Mesenchymal stem cell (in vitro differentiated cells and primary cell): ENCODE measurements around the gene HIPK1.

ENCODE experiments used
- DNase-seq: peaks from one replicate; pipeline ENCODE4 v3.0.0-alpha.2; 2013
- H2AFZ ChIP-seq: one replicate; pipeline ENCODE4 v1.6.1; 2013; ENCODE audit warnings: low read depth, mild to moderate bottlenecking, control low read depth, inconsistent platforms, low read length, moderate library complexity
- H2AK5ac ChIP-seq: 2 replicates; pipeline ENCODE4 v1.6.1; 2013; ENCODE audit warnings: low read length, moderate library complexity, mild to moderate bottlenecking, inconsistent platforms; ENCODE audit not compliant: severe bottlenecking
- H2BK120ac ChIP-seq: one replicate; pipeline ENCODE4 v1.6.1; 2013; ENCODE audit warnings: low read depth, mild to moderate bottlenecking, inconsistent platforms, low read length, moderate library complexity
- H2BK12ac ChIP-seq, 2 experiments: one replicate each; pipeline ENCODE4 v1.6.1; 2013; ENCODE audit warnings: inconsistent platforms in 2 of 2, low read length in 2 of 2, mild to moderate bottlenecking in 2 of 2, moderate library complexity in 2 of 2, control low read depth in 1 of 2
- H2BK15ac ChIP-seq: one replicate; pipeline ENCODE4 v1.6.1; 2013; ENCODE audit warnings: mild to moderate bottlenecking, low read depth, inconsistent platforms; ENCODE audit not compliant: poor library complexity, severe bottlenecking
- H2BK5ac ChIP-seq: 2 replicates; pipeline ENCODE4 v1.6.1; 2013; ENCODE audit warnings: low read depth, mild to moderate bottlenecking, low read length, control low read depth, inconsistent platforms; ENCODE audit not compliant: poor library complexity, severe bottlenecking
- H3K14ac ChIP-seq, 2 experiments: one replicate each; pipeline ENCODE4 v1.6.1; 2013; ENCODE audit warnings: inconsistent platforms in 2 of 2, low read length in 2 of 2, control low read depth in 1 of 2, mild to moderate bottlenecking in 1 of 2, moderate library complexity in 1 of 2
- H3K18ac ChIP-seq, 2 experiments: one replicate each; pipeline ENCODE4 v1.6.1; 2013; ENCODE audit warnings: inconsistent platforms in 2 of 2, low read length in 2 of 2, control low read depth in 1 of 2, low read depth in 1 of 2, mild to moderate bottlenecking in 1 of 2
- H3K23ac ChIP-seq, 2 experiments: one replicate each; pipeline ENCODE4 v1.6.1; 2013; ENCODE audit warnings: inconsistent platforms in 2 of 2, low read length in 2 of 2, mild to moderate bottlenecking in 2 of 2, moderate library complexity in 2 of 2, control low read depth in 1 of 2
- H3K27ac ChIP-seq: 2 replicates; pipeline ENCODE4 v1.5.1; 2013; ENCODE audit warnings: mild to moderate bottlenecking, moderate library complexity, low read length, control low read depth, inconsistent platforms; ENCODE audit not compliant: poor library complexity, severe bottlenecking
- H3K27me3 ChIP-seq, 2 experiments: 2 replicates each; pipeline versions ENCODE4 v1.6.1 to v1.7.0; 2013; ENCODE audit warnings: low read length in 2 of 2, mild to moderate bottlenecking in 2 of 2, moderate library complexity in 2 of 2, control low read depth in 1 of 2, inconsistent platforms in 1 of 2; ENCODE audit not compliant: control insufficient read depth in 1 of 2, insufficient read depth in 1 of 2
- H3K36me3 ChIP-seq, 2 experiments: 2 replicates each; pipeline versions ENCODE4 v1.6.1 to v1.7.0; 2013; ENCODE audit warnings: low read length in 2 of 2, control low read depth in 1 of 2, inconsistent platforms in 1 of 2, low read depth in 1 of 2, mild to moderate bottlenecking in 1 of 2; ENCODE audit not compliant: insufficient read depth in 2 of 2, control insufficient read depth in 1 of 2
- H3K4ac ChIP-seq, 2 experiments: one replicate each; pipeline ENCODE4 v1.6.1; 2013; ENCODE audit warnings: inconsistent platforms in 2 of 2, low read length in 2 of 2, mild to moderate bottlenecking in 2 of 2, moderate library complexity in 2 of 2, control low read depth in 1 of 2, low read depth in 1 of 2
- H3K4me1 ChIP-seq: 2 replicates; pipeline ENCODE4 v1.6.1; 2013; ENCODE audit warnings: low read depth, low read length, control low read depth; ENCODE audit not compliant: control insufficient read depth, insufficient read depth
- H3K4me2 ChIP-seq: 2 replicates; pipeline ENCODE4 v1.6.1; 2013; ENCODE audit warnings: low read length, mild to moderate bottlenecking, inconsistent platforms; ENCODE audit not compliant: poor library complexity, severe bottlenecking
- H3K4me3 ChIP-seq, 2 experiments: 2 replicates each; pipeline versions ENCODE4 v1.5.1 to v1.7.0; 2013; ENCODE audit warnings: low read length in 2 of 2, mild to moderate bottlenecking in 2 of 2, control low read depth in 1 of 2, low read depth in 1 of 2; ENCODE audit not compliant: insufficient read depth in 1 of 2
- H3K79me1 ChIP-seq: replicated peaks from 2 replicates; pipeline ENCODE4 v1.6.1; 2013; ENCODE audit warnings: mild to moderate bottlenecking, control low read depth, low read length, inconsistent platforms; ENCODE audit not compliant: poor library complexity, severe bottlenecking
- H3K9ac ChIP-seq: 2 replicates; pipeline ENCODE4 v1.7.0; 2013; ENCODE audit warnings: mild to moderate bottlenecking, low read length, moderate library complexity
- H3K9me3 ChIP-seq: 2 replicates; pipeline ENCODE4 v1.7.0; 2013; ENCODE audit warnings: mild to moderate bottlenecking, low read length; ENCODE audit not compliant: control insufficient read depth
- H4K8ac ChIP-seq: one replicate; pipeline ENCODE4 v1.6.1; 2013; ENCODE audit warnings: inconsistent platforms, mild to moderate bottlenecking, low read length, moderate library complexity
- H4K91ac ChIP-seq: one replicate; pipeline ENCODE4 v1.6.1; 2013; ENCODE audit warnings: mild to moderate bottlenecking, low read length, inconsistent platforms
- WGBS: methylation state at CpG from one replicate; pipeline ENCODE4 v1.1.7; 2013; ENCODE audit warnings: mixed read lengths; 5-methylcytosine and 5-hydroxymethylcytosine counted together

HIPK1 gene

DNA sequence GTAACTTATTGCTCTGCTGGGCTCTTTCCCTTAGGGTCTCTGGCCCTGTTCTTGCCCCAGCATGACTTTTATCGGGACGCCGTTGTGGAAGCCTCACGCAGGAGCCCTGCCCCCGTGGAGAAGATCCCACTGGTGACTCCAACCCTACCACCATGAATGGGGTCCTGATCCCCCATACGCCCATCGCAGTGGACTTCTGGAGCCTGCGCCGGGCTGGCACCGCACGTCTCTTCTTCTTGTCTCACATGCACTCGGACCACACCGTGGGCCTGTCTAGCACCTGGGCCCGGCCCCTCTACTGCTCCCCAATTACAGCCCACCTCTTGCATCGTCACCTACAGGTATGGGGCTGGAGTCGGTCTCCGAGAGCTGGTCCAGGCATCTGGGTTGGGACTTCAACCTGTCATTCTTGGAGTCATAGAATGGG lies 23.7 kb upstream of the HIPK1 start:
- H2AK5ac ChIP-seq: no peak overlapping the region
- peak overlapping the region; percentile 68 to 80 for H3K14ac ChIP-seq
- no peak overlapping the region for H2BK15ac ChIP-seq
- no peak overlapping the region for H2BK12ac ChIP-seq
- no peaks in the 10 kb centered on the region for H3K9me3 ChIP-seq
- H3K18ac ChIP-seq: peak overlapping the region; percentile 7 to 40
- WGBS: under 1% methylated on average over 16 of the region's 17 CpGs
- peak overlapping the region in 1 of 2 experiments; percentile 29 for H3K4ac ChIP-seq
- peak overlapping the region; percentile 67 for H3K27ac ChIP-seq
- no peak overlapping the region for H2BK120ac ChIP-seq
- peaks cover 10 to 42% of the 10 kb centered on the region in 2 experiments for H3K36me3 ChIP-seq
- peak overlapping the region; percentile 79 for H2AFZ ChIP-seq
- H3K4me2 ChIP-seq: peak overlapping the region; percentile 67
- no peak overlapping the region for H3K23ac ChIP-seq
- peaks cover 6% of the 10 kb centered on the region for H3K4me1 ChIP-seq
- H3K27me3 ChIP-seq: no peaks in the 10 kb centered on the region
- DNase-seq: no peak
- H4K91ac ChIP-seq: peak overlapping the region; percentile 58
- peak overlapping the region; percentile 4 for H4K8ac ChIP-seq
- H3K79me1 ChIP-seq: peaks cover 24% of the 10 kb centered on the region
- peak overlapping the region; percentile 97 for H3K9ac ChIP-seq
- H2BK5ac ChIP-seq: no peak overlapping the region
- H3K4me3 ChIP-seq: peak overlapping the region; percentile 68 to 97

GRCh38 chr1:113912594-113913311 lies 16.4 kb upstream of the HIPK1 start:
- no peak overlapping the region for H2BK120ac ChIP-seq
- H3K27ac ChIP-seq: peak overlapping the region; percentile 75
- peaks cover 22 to 41% of the 10 kb centered on the region in 2 experiments for H3K36me3 ChIP-seq
- DNase-seq: peak; percentile 59
- H3K9me3 ChIP-seq: no peaks in the 10 kb centered on the region
- no peak overlapping the region for H4K8ac ChIP-seq
- H2AK5ac ChIP-seq: no peak overlapping the region
- H2BK12ac ChIP-seq: no peak overlapping the region
- H3K79me1 ChIP-seq: peaks cover 16% of the 10 kb centered on the region
- H2BK5ac ChIP-seq: peak overlapping the region; percentile 86
- no peak overlapping the region for H3K4me3 ChIP-seq
- H3K23ac ChIP-seq: no peak overlapping the region
- no peak overlapping the region for H3K18ac ChIP-seq
- no peak overlapping the region for H3K4ac ChIP-seq
- no peak overlapping the region for H3K4me2 ChIP-seq
- no peak overlapping the region for H3K9ac ChIP-seq
- no peak overlapping the region for H4K91ac ChIP-seq
- peaks cover 6% of the 10 kb centered on the region for H3K4me1 ChIP-seq
- H3K27me3 ChIP-seq: no peaks in the 10 kb centered on the region
- H2BK15ac ChIP-seq: peak overlapping the region; percentile 40
- 85% methylated on average over 6 of the region's 6 CpGs for WGBS
- no peak overlapping the region for H3K14ac ChIP-seq
- H2AFZ ChIP-seq: no peak overlapping the region

- H3K14ac ChIP-seq: no peak overlapping the region
- no peak overlapping the region for H3K4me3 ChIP-seq
- H4K91ac ChIP-seq: no peak overlapping the region
- no peak overlapping the region for H2BK15ac ChIP-seq
- H3K9ac ChIP-seq: no peak overlapping the region
- H3K4ac ChIP-seq: no peak overlapping the region
- DNase-seq: no peak
- WGBS: 87% methylated on average over 2 of the region's 3 CpGs
- no peak overlapping the region for H2BK5ac ChIP-seq
- no peak overlapping the region for H3K23ac ChIP-seq
- no peak overlapping the region for H3K4me2 ChIP-seq
- no peaks in the 10 kb centered on the region for H3K27me3 ChIP-seq
- H2BK120ac ChIP-seq: no peak overlapping the region
- no peak overlapping the region for H4K8ac ChIP-seq
- peaks cover 13% of the 10 kb centered on the region for H3K79me1 ChIP-seq
- H2BK12ac ChIP-seq: no peak overlapping the region
- peak overlapping the region; percentile 35 for H3K27ac ChIP-seq
- H3K18ac ChIP-seq: no peak overlapping the region
- H2AFZ ChIP-seq: no peak overlapping the region
- H3K4me1 ChIP-seq: peaks cover 6% of the 10 kb centered on the region
- peaks cover 19 to 36% of the 10 kb centered on the region in 2 experiments for H3K36me3 ChIP-seq
- no peaks in the 10 kb centered on the region for H3K9me3 ChIP-seq
- H2AK5ac ChIP-seq: peak overlapping the region; percentile 47
Observed at GRCh38 chr1:113913312-113913668, 15.8 kb upstream of the HIPK1 start.

DNA sequence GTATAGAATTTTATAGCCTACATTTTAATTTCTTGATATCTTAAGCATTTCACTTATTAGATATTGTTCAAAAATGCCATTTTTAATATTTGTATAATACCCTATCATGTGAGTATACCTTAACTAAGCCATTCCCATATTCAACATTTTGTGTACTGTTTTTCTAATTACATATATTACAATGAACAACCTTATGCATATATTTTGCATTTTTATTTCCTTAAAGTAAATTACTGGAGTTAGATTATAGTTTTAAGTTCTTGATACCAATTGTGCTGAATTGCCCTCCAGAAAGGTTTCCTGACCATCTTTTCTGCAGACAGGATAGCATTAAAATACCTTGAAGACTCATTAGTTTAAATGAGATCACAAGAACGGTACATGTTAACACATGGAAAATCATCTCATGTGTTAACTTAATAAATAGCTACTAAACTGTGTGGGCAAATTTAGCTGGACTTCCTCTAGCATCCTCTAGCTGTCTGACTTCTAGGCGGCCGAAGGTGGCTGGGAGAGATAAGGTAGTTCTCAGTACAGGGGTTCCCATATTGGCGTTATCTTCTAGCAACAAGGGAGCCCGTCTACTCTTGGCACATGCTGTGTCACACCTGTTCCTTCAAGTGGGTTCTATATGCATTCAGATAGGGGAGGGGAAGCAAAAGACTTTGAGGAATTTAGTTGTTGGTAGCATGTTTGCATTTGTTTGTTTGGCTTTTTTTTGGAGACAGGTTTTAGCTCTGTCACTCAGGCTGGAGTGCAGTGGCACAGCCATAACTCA lies 15.0 kb upstream of the HIPK1 start:
- H4K91ac ChIP-seq: no peak overlapping the region
- H3K23ac ChIP-seq: no peak overlapping the region
- H3K4ac ChIP-seq: no peak overlapping the region
- H3K9me3 ChIP-seq: no peaks in the 10 kb centered on the region
- no peak overlapping the region for H3K27ac ChIP-seq
- no peak overlapping the region for H2BK15ac ChIP-seq
- no peak for DNase-seq
- H3K36me3 ChIP-seq: peaks cover 15 to 28% of the 10 kb centered on the region in 2 experiments
- peak overlapping the region; percentile 69 for H2AK5ac ChIP-seq
- no peak overlapping the region for H3K18ac ChIP-seq
- H3K4me2 ChIP-seq: no peak overlapping the region
- no peak overlapping the region for H4K8ac ChIP-seq
- no peak overlapping the region for H2BK120ac ChIP-seq
- H3K14ac ChIP-seq: no peak overlapping the region
- peaks cover 6% of the 10 kb centered on the region for H3K4me1 ChIP-seq
- no peak overlapping the region for H2AFZ ChIP-seq
- peaks cover 13% of the 10 kb centered on the region for H3K79me1 ChIP-seq
- H3K4me3 ChIP-seq: no peak overlapping the region
- no peaks in the 10 kb centered on the region for H3K27me3 ChIP-seq
- H2BK5ac ChIP-seq: no peak overlapping the region
- no peak overlapping the region for H2BK12ac ChIP-seq
- H3K9ac ChIP-seq: no peak overlapping the region
- 98% methylated on average over 4 of the region's 5 CpGs for WGBS
